Measurements from ENCODE around the gene CCHCR1.

The CCHCR1 gene

DNA sequence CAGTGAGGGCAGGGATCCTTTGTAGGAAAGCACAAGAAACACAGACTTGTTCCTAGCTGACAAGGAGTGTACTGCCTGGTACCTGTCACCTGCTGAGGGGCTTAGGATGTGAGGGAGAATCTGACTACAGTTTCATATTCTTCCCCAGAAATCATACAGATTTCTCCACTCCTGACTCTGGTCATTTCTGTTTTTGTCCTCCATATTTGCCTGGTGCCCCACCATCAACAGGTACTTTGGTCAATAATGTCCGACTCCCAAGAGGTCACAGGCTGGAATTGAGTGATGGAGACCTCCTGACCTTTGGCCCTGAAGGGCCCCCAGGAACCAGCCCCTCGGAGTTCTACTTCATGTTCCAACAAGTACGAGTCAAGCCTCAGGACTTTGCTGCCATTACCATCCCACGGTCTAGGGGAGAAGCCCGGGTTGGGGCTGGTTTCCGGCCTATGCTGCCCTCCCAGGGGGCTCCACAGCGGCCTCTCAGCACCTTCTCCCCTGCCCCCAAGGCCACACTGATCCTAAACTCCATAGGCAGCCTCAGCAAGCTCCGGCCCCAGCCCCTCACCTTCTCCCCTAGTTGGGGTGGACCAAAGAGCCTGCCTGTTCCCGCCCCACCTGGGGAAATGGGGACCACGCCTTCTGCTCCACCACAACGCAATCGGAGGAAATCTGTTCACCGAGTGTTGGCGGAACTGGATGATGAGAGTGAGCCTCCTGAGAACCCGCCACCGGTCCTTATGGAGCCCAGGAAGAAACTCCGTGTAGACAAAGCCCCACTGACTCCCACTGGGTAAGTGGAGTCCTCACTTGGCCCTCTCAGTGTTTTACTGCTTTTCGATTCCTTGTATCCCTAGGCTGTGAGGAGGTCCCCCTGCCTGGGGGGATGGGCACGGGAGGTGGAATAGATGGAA, 3.9 kb upstream of the CCHCR1 start:
- DNase-seq, result no peak

DNA sequence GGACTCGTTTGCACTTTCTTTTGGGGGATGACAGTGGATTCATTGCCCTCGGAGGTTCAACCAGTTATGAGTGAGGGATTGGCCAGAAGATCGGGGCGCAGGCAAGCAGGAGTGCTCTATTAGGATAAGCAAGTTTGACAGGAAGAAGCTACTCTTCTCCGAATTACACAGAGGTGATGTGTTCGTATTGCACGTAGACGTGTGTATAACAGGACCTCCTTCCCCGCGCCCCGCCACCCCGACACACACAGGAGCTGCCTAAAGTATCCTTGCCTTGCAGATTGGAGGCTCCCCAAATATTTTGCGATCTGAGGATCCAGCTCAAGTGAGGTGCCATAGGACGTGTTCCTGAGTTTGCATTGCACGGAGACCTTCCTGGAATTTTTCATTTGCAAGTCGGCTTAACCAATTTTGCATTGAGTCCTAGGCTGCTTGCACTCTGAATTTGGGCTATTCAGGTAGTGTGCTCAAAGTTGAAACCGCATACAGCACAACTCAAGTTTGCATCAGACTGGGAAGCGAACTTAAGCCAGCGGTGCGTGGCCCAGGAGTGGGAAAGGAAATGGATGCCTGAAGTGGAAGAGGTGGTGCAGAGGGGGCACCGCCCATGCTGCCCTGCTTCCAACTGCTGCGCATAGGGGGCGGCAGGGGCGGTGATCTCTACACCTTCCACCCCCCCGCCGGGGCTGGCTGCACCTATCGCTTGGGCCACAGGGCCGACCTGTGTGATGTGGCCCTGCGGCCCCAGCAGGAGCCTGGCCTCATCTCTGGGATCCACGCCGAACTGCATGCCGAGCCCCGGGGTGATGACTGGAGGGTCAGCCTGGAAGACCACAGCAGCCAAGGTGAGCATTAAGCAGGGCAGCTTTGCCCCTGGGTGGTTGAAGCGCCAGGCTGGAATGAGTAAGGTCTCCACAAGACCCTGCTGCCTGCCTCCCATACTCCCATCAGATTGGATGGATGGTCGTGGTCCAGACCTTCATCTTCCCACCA, 1.6 kb upstream of the CCHCR1 start:
- DNase-seq, result peak in 1 of 3 donors; percentile 12

DNA sequence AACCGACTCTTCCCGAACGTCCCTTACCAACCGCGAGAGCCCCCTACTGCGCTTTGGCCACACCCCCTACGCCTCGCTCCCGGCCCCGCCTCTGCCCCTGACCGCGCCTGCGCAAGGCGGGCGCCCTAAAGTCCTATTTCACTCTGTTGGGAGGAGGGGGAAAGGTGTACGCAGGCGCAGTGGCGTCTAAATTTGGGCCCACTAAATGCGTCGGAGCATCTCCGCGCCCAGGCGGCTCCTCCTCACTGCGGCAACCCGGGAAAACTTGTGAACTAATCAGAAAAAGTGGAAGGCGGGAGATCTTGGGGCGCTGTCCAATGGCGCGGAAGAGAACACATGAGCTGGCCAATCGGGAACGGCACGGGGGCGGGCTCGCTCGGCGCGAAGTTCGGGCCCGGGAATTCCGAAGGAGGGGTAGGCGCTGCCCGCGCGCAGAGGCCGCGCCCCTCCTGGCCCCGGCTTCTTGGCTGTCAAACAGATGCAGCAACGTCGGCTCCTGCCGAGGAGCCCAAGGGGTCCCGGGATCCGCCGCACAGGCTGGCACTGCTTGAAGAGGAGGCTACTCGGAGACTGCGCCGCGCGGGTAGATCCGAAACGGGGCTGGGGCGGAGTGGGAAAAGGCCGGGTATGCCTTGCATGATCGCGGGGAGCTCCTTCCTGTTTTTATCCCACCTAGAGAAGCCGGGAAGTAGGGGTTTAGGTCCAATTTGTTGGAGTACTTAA, 699 bp upstream of the CCHCR1 start, which contains the start of gene TCF19:
TCF19 (plus strand) TSS at position 450 of the 723 bp plus-strand sequence. CDS start 881 bp downstream, outside the sequence.
- DNase-seq, result peak; percentile 99 to 100 (median 100)

DNA sequence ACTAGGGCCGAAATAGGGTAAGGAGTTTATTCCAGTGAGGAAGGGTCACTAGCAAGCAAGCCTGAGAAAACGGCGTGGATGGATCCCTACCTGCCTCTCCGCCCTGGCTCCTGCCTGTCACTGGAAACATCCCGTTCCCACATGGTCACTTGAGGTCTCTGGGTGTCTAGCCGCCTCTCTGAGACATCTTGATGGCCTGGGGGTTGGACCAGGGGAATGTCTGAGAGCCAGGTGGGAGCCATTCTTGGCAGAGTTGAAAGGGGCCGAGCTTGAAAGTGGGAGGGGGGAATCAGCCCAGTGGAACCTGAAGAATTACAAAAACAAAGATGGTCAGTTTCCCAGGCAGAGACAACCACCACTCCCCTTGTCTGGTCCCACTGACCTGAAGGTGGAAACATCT, 961 bp downstream of the CCHCR1 start:
- DNase-seq, result no peak

DNA sequence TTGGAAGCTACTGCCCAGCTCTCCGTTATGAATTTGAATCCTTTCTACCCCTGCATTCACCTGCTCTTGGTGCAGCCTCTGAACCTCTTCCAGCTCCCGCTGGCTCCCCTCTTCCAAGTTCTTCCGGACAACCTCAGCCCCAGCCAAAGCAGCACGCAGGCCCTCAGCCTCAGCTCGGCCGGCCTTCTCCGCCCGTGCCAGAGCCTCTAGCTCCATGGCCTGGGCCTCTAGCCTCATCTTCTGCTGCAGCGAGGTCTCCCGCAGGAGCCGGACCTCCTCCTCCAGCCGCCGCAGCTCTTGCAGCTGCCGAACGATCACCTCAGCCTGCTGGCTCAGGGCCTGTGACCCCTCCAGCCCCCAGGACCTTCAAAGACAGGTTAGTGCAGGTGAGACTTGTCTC, 3.2 kb downstream of the CCHCR1 start:
- no peak for DNase-seq

DNA sequence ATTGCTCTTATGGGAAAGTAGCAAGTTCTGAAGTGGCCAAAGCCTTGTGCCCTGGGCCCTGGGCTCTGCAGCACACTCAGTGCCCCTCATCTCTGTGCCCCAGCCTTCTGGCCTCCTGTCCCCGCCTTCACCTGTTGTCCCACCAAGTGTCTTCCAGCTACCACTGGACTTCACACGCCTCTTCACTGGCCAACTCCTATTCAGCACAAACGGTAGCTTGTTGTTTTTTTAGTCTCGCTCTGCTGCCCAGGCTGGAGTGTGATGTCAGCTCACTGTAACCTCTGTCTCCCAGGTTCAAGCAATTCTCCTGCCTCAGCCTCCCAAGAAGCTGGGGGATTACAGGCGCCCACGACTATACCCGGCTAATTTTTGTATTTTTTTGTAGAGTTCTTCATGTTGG, 4.8 kb downstream of the CCHCR1 start:
- no peak for DNase-seq

DNA sequence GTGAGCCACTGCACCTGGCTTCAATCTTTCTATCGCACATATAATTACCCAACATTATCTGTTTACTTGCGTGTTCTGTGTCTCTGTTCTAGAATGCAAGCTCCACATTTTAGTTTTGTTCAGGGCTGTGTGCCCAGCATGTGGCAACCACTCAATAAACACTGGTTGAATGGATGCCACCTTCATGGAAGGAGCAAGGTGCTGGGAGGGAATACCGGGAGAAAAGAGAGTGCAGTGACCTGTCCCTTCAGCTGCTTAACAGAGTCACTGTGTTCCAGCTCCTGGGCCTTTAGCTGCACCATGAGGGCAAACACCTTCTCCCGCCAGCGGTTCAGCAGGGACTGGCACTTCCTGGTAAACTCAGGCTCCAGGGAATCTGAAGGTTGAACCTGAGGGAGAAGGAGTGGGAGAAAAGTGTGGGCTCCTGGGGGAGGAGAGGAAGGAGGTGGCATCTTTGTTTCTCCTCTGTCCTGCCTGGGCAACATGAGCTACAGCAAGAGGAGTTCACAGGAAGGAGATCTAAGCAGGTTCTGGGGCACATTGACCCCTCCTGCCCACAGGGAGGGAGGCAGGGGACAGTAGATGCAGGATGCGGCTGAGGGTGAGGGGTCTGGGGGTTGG, 7.7 kb downstream of the CCHCR1 start:
- DNase-seq, result no peak

DNA sequence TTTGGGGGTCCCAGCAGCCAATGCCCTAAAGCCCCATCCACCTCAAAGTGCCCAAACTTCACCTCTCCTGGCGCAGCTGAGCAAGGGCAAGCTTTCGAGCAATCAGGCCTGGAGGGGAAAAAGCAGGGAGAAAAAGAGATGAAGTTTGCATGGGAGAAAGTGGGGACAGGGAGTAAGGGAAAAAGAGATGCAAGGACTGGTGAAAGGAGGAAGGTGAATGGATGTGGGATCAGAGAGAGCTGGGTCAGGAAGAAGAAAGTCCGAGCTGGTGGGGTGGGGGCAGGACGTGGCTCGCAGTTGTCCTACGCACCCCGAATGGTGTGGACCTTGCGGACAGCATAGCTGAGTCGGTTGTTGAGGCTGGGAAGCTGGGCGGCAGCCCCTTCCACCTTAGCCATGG, 12.2 kb downstream of the CCHCR1 start:
- DNase-seq, result no peak

DNA sequence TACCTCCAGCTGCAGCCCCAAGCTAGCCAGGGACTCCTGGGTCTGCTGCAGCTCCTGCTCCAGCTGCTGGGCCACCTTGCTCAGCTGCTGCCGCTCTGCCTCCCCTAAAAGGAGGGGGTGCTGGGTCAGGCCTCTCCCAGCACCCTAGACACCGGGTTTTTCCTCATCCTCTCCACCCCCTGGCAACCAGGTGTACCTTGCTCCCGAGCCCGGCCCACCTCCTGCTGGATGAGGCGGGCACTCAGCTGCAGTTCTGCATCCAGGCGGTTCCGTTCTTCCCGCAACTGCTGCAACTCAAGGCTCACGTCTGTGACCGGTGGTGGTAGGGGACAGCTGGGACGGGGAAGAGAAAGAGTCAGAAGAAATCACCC, 12.6 kb downstream of the CCHCR1 start:
- DNase-seq, result no peak

DNA sequence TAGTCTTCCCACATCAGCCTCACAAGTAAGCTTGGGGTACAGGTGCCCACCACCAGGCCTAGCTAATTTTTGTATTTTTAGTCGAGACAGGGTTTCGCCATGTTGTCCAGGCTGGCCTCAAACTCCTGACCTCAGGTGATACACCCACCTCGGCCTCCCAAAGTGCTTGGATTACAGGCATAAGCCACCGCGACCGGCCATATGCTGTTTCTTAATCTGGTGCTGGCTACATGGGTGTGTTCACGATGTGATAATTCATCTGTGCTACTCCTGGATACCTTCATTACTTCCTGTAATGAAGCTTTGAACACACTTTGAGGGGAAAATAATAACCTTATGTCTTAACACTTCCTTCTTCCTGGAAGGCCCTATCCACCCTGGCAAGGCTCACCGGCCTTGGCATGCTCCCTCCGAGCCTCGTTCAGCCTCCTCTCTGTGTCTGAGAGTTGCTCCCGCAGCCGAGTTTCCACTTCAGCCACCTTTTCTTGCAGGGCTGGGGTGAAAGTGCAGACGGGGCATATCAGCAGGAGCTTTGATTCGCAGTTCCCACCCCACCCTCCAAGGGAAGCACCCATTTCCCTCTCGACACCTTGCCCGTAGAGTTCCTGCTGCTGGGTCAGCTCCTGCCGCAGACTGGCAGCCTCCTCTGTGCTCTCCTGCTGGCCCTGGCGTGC, 13.2 kb downstream of the CCHCR1 start:
- no peak for DNase-seq

DNA sequence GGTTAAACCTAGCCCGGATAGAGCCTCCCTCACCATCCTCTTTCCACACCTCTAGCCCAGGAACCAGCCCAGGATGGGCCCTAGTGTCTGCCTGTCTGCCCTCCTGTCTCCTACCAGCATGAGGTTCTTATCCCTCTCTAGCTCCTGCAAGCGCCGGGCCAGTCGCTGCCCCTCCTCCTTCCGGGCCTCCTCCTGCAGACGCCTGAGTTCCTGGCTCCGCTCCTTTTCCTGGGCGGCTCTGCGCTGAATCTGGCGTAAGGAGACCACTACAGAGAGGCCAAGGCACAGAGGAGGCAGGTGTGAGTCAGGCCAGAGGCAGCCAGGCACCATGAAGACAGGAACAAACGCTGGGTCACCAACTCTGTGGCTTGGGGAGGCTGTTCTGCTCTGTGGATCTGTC, 14.5 kb downstream of the CCHCR1 start:
- DNase-seq, result no peak

DNA sequence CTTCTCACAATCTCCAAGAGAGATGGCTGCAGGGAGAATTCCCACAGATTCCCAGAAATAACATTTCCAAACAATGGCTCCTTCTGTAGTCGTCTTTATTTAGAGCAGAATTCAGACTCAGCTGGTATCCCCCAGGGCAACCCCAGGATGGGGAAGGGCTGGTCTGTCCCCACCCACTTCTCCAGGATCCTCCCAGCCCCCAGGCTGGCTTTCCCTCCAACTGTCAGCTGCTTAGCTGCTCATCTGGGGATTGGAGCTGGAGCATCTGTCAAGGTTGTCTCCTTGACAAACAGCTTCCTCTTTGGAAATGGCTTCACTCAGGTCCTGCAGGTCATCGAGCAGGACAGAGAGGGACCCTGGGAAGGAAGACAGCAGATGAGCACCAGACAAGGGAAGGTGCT, 15.2 kb downstream of the CCHCR1 start:
- DNase-seq, result peak in 2 of 3 donors; percentile 36 to 51

DNA sequence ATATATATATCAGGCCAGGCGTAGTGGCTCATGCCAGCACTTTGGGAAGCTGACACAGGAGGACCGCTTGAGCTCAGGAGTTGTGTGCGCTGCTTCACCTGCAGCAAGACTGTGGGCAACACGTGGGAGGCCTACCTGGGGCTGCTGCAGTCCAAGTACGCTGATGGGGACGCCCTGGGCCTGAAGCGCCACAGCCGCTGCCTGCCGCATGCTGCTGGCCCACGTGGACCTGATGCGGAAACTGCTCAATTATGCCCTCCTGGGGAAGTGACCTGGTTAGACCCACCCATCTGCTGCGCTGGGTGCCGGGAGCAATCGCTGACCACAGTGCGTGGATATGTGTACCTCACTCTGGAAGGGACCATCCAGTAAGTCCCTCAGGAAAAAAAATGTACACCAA, 17.0 kb downstream of the CCHCR1 start:
- no peak for DNase-seq

DNA sequence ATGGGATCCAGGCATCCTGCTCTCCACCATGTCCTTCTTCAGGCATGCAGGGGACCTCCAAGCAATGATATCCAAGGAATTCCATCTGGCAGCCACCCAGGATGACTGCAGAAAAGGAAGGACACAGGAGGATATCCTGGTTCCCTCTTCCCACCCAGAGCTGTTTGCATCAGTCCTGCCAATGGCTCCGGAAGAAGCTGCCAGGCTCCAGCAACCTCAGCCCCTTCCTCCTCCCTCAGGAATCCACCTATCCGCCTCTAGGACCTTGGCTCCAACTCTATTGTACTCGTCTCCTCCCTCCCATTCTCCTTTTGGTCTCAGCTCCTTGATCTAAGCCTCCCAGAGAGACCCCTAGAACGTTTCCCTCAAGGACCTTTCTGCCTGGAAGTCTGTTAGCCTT, 18.0 kb downstream of the CCHCR1 start:
- DNase-seq, result no peak

DNA sequence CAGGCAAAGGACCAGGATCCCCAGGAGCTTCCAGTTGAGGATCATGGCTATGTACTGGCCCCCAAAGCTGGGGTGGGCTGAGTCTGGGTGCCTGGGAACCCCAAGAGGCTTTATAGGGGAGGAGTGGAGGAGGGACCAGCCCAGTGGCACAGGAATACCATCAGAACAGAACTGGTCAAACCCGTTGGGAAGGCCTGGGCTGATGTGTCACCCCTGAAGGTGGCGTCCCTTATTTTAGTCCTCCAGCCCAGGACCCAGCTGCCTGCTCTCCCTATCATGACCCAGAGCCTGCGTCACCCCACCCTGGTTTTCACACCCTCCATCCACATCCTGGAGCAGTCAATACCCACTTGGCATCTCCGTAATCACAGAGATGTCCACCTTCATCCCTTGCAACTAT, 18.6 kb downstream of the CCHCR1 start, which contains the start of gene PSORS1C2:
PSORS1C2 (minus strand) TSS at position 85 of the 400 bp plus-strand sequence; CDS start at position 45, 40 bp downstream.
- no peak for DNase-seq

DNA sequence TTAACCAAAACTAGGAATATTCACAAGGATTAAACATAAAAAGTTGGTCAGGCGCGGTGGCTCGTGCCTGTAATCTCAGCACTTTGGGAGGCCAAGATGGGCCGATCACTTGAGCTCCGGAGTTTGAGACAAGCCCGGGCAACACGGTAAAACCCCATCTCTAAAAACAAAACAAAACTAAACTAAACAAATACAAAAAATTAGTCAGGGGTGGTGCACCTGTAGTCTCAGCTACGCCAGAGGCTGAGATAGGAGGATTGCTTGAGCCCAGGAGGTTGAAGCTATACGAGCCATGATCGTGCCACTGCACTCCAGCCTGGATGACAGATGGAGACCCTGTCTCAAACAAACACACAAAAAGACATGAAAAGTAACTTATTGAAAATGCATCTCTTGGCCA, 21.9 kb downstream of the CCHCR1 start:
- no peak for DNase-seq

DNA sequence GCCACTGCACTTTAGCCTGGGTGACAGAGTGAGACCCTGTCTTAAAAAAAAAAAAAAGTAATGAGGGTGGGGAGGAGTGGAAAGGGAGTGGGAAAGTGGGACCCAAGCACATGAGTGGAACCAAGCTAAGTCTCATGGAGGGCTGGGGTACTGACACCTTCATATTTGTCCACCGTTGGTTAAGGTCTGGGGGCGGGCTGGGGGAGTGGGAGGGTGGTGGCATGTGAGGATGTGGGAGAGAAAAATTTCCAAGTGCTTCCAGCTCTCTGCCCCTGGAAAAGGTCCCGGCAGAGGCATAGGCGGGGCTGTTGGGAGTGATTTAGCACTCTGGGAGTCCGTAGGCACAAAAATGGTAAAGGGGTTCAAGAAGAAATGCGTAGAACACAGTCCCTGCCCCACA, 24.8 kb downstream of the CCHCR1 start:
- DNase-seq, result no peak

DNA sequence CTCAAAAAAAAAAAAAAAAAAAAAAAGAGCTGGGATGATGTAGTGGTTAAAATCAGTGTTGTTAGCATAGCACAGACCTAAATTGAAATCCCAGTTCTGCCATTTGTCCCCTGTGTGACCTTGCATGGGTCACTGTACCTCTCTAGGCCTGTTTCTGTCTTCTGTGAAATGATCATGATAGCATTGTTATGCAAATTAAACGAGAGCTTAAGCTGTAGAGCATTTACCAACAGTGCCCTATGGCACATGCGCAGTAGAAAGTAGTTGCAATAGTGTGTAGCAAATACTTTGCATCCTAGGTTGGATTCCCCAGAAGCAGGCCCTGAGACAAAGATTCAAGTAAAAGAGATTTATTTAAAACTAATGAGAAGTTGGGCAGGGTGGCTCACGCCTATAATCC, 26.0 kb downstream of the CCHCR1 start:
- no peak for DNase-seq

DNA sequence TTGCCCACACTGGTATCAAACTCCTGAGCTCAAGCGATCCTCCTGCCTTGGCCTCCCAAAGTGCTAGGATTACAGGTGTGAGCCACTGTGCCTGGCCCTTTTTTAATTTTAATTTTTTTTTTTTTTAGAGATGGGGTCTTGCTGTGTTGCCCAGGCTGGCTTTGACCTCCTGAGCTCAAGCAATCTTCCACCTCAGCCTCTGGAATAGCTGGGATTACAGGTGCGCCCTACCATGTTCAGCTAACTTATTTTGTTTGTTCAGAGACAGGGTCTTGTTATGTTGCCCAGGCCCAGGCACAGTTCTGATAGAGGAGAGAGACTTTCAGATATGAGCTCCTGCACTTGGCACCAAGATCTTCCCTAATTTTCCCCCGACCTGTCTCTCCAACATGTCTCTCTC, 26.9 kb downstream of the CCHCR1 start:
- DNase-seq, result no peak

DNA sequence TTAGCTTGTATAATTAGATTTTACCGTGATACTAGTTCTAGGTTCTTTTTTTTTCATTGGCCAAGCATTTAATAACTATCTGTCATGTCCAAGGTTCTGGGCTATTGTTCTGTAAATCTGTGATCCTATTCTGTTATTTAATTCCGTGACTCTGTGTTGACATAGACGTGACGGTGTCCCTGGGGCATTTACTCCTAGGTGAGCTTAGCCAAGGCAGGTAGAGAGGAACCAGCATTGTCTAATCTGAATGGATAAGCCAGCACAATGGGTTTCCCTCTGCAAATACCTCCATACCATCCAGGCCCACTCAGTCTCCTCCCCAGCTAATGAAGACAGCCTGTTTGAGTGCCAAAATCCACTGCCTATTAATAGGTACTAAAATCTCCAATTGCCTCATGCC, 28.5 kb downstream of the CCHCR1 start:
- DNase-seq, result no peak

DNA sequence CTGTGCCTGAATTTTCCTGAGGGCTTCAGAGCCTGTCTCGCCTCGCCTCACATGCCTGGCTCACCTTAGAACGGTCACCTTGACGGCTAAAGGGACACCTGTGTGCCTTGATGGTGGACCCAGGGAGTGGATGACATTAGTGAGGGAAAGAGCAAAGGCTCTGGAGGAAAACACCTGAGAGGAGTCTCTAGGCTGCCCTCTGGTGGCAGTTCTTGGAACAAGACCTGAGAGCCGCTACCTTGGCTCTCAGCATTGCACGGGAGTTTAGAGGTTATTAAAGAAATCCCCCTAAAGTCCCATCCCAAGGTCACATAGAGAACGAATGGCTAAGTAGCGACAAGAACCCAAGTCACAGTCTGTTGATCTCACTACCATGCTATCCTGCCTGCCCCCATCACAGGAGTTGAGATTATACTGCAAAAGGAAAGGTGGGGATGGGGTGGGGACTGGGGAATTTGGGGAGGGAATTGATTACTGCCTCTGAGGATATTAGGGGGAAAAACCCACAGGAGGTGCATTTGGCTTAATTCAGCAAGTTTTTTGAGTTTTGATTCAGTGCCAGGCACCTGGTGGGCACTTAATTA, 29.4 kb downstream of the CCHCR1 start:
- peak; percentile 49 to 71 (median 62) for DNase-seq
